Bronchial epithelial cell (primary cell): Measurements from ENCODE around the gene EPHB2. TPM values are rescaled to one million over a fixed set of nuclear protein-coding genes. Genes with fewer than 3 reads are reported as not detected.

Experiments
- DNase-seq: peaks from one replicate; pipeline ENCODE4 v3.0.0-alpha.2; 2010; ENCODE audit warnings: low read depth
- FAIRE-seq: peaks from 2 replicates; lab custom pipeline; 2011; peaks lifted over from hg19 to GRCh38; lab: Jason Lieb, UNC
- H3K27me3 ChIP-seq: 2 replicates; pipeline ENCODE4 v1.5.1; 2011; ENCODE audit warnings: low read length; ENCODE audit not compliant: control insufficient read depth, insufficient read depth
- H3K36me3 ChIP-seq: 2 replicates; pipeline ENCODE4 v1.5.1; 2011; ENCODE audit warnings: low read length; ENCODE audit not compliant: control insufficient read depth, insufficient read depth
- H3K4me3 ChIP-seq: 2 replicates; pipeline ENCODE4 v1.5.1; 2011; ENCODE audit warnings: mild to moderate bottlenecking, low read depth, low read length, control low read depth
- CTCF ChIP-seq: IDR thresholded peaks from 2 replicates; pipeline ENCODE4 v1.5.1; 2011; ENCODE audit warnings: mild to moderate bottlenecking, moderate library complexity, low read length, control low read depth, inconsistent platforms; ENCODE audit not compliant: insufficient read depth, severe bottlenecking
- total RNA-seq: library from RNA; depleted of rRNA; stranded (reverse); fragments of >200 nt; gene quantifications from 2 replicates; pipeline ENCODE4 v1.2.1, GENCODE V29; 2014

EPHB2 gene
- total RNA-seq, 1 donor from 2014 or later: 10.0 TPM

GRCh38 chr1:22760455-22760854, 49.8 kb downstream of the EPHB2 start:
- no peak for FAIRE-seq
- no peak overlapping the region for H3K4me3 ChIP-seq
- DNase-seq: no peak
- H3K36me3 ChIP-seq: peaks cover 1% of the 10 kb centered on the region
- TF ChIP-seq CTCF: no peak
- no peaks in the 10 kb centered on the region for H3K27me3 ChIP-seq

GRCh38 chr1:22761101-22761500, 50.5 kb downstream of the EPHB2 start:
- Histone ChIP-seq H3K27me3 (no peaks in the 10 kb centered on the region), H3K36me3 (peaks cover 1% of the 10 kb centered on the region), H3K4me3 (no peak overlapping the region)
- DNase-seq: no peak
- TF ChIP-seq CTCF: no peak
- no peak for FAIRE-seq

- Histone ChIP-seq H3K27me3 (no peaks in the 10 kb centered on the region), H3K36me3 (peaks cover 1% of the 10 kb centered on the region), H3K4me3 (no peak overlapping the region)
- TF ChIP-seq CTCF: no peak
- FAIRE-seq (no peak), DNase-seq (no peak)
These were observed 51.2 kb downstream of the EPHB2 start for GRCh38 chr1:22761821-22762220.

- Histone ChIP-seq H3K4me3 (no peak overlapping the region), H3K36me3 (peaks cover 1% of the 10 kb centered on the region), H3K27me3 (no peaks in the 10 kb centered on the region)
- TF ChIP-seq CTCF: no peak
- DNase-seq (no peak), FAIRE-seq (peak; percentile 64)
These were observed 53.0 kb downstream of the EPHB2 start for GRCh38 chr1:22763487-22764200.

GRCh38 chr1:22767852-22768251, 57.2 kb downstream of the EPHB2 start:
- no peak for DNase-seq
- H3K4me3 ChIP-seq: no peak overlapping the region
- no peak for FAIRE-seq
- H3K36me3 ChIP-seq: no peaks in the 10 kb centered on the region
- no peaks in the 10 kb centered on the region for H3K27me3 ChIP-seq
- no peak for TF ChIP-seq CTCF

GRCh38 chr1:22769932-22770331, 59.3 kb downstream of the EPHB2 start:
- no peak for DNase-seq
- no peak for FAIRE-seq
- H3K4me3 ChIP-seq: no peak overlapping the region
- no peaks in the 10 kb centered on the region for H3K36me3 ChIP-seq
- no peak for TF ChIP-seq CTCF
- H3K27me3 ChIP-seq: no peaks in the 10 kb centered on the region
